ENCODE data around the gene ZFP3.
"Not testable (repeated sequence)": the region's sequence is repeated elsewhere in the genome, so short reads cannot be mapped to it uniquely, and the experiment has no call there.

The ZFP3 gene

GRCh38 chr17:5078106-5079028 lies at the start of gene ZFP3:
ZFP3 (plus strand) TSS chr17:5078467; CDS start chr17:5091505, 13,038 bp downstream.
- Histone ChIP-seq H3K4me3 (ENCODE audit: low read depth, low read length) (peak within 1 kb of the TSS; percentile 93), H3K27me3 (ENCODE audit: insufficient read depth, low read length) (no peaks in the 10 kb centered on the region), H2AFZ (ENCODE audit: low read length, unreplicated experiment) (peak within 1 kb of the TSS; percentile 92), H3K4me1 (ENCODE audit: control insufficient read depth, insufficient read depth, low read length, unreplicated experiment) (peaks cover 6% of the 10 kb centered on the region), H3K27ac (ENCODE audit: low read depth, low read length) (peak within 1 kb of the TSS; percentile 29; the same call in 1 of the 2 replicates), H3K36me3 (ENCODE audit: insufficient read depth, low read length) (peaks cover 12% of the 10 kb centered on the region), H3K79me2 (ENCODE audit: control insufficient read depth, insufficient read depth, low read length, unreplicated experiment) (peaks cover 10% of the 10 kb centered on the region)

GRCh38 chr17:5030168-5030567 lies 48.1 kb upstream of the ZFP3 start:
- not testable (repeated sequence) for H3K27me3 ChIP-seq (ENCODE audit: insufficient read depth, low read length); H3K79me2 ChIP-seq (ENCODE audit: control insufficient read depth, insufficient read depth, low read length, unreplicated experiment); H3K36me3 ChIP-seq (ENCODE audit: insufficient read depth, low read length); H3K27ac ChIP-seq (ENCODE audit: low read depth, low read length); H3K4me3 ChIP-seq (ENCODE audit: low read depth, low read length); H3K4me1 ChIP-seq (ENCODE audit: control insufficient read depth, insufficient read depth, low read length, unreplicated experiment); H2AFZ ChIP-seq (ENCODE audit: low read length, unreplicated experiment)

DNA sequence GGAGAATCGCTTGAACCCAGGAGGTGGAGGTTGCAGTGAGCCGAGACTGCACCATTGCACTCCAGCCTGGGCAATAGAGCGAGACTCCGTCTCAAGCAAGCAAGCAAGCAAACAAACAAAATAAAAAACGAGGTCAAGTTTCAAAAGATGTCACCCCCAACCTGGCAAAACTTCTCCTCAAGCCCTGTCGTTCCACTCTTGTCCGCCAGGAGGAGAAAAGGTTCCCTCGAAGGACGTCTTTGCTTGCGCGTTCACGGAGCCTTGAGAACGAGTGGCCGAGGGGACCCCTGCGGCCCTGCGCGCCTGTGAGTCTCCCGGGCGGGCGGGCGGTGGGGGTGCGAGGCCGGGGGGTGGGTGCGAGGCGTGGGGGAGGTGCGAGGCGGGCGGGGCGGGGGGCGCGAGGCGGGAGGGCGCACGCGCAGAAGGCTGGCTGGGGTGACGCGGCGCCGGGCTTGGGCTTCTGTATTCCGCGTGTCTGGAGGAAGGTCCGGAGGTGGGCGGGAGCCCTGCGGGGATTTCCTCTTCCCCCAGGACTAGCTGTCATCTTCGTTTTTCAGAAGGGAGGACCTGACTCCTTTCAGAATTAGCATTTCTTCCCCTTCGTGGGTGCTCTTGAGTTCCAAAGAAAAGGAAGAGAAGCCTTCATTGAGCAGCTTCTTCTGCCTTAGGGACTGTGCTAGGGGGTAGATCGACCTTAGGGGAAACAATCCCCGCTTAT lies 46.7 kb upstream of the ZFP3 start:
- H3K27ac ChIP-seq (ENCODE audit: low read depth, low read length), result no peak overlapping the region
- no peaks in the 10 kb centered on the region for H3K36me3 ChIP-seq (ENCODE audit: insufficient read depth, low read length)
- peak overlapping the region; percentile 71 for H3K4me3 ChIP-seq (ENCODE audit: low read depth, low read length)
- no peaks in the 10 kb centered on the region for H3K79me2 ChIP-seq (ENCODE audit: control insufficient read depth, insufficient read depth, low read length, unreplicated experiment)
- no peaks in the 10 kb centered on the region for H3K4me1 ChIP-seq (ENCODE audit: control insufficient read depth, insufficient read depth, low read length, unreplicated experiment)
- H3K27me3 ChIP-seq (ENCODE audit: insufficient read depth, low read length), result no peaks in the 10 kb centered on the region
- H2AFZ ChIP-seq (ENCODE audit: low read length, unreplicated experiment), result peak overlapping the region; percentile 76

DNA sequence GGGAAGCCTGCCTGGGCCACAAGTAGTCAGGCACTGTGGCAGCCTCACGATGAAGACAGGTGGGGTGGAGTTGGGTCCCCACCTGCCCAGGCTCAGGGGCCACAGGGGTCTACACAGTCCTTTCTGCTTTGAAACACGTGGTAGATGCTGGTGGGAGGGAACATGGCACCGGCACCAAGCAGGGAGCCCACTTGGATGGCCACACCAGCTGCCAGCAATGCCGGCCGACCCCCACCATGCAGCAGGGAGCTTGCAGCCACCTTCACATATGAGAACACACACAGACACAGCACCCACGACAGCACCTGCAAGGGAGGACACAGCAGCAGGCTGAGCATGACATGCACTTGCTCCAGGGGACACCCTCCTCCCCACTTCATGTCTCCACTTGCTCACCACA lies 45.4 kb upstream of the ZFP3 start:
- no peaks in the 10 kb centered on the region for H3K79me2 ChIP-seq (ENCODE audit: control insufficient read depth, insufficient read depth, low read length, unreplicated experiment)
- H3K4me3 ChIP-seq (ENCODE audit: low read depth, low read length), result no peak overlapping the region
- H3K36me3 ChIP-seq (ENCODE audit: insufficient read depth, low read length), result no peaks in the 10 kb centered on the region
- H3K27me3 ChIP-seq (ENCODE audit: insufficient read depth, low read length), result no peaks in the 10 kb centered on the region
- no peak overlapping the region for H3K27ac ChIP-seq (ENCODE audit: low read depth, low read length)
- no peak overlapping the region for H2AFZ ChIP-seq (ENCODE audit: low read length, unreplicated experiment)
- H3K4me1 ChIP-seq (ENCODE audit: control insufficient read depth, insufficient read depth, low read length, unreplicated experiment), result no peaks in the 10 kb centered on the region

- H3K4me3 ChIP-seq (ENCODE audit: low read depth, low read length), result no peak overlapping the region
- H3K27ac ChIP-seq (ENCODE audit: low read depth, low read length), result no peak overlapping the region
- H3K27me3 ChIP-seq (ENCODE audit: insufficient read depth, low read length), result no peaks in the 10 kb centered on the region
Observed at GRCh38 chr17:5033352-5034015, 44.8 kb upstream of the ZFP3 start.

DNA sequence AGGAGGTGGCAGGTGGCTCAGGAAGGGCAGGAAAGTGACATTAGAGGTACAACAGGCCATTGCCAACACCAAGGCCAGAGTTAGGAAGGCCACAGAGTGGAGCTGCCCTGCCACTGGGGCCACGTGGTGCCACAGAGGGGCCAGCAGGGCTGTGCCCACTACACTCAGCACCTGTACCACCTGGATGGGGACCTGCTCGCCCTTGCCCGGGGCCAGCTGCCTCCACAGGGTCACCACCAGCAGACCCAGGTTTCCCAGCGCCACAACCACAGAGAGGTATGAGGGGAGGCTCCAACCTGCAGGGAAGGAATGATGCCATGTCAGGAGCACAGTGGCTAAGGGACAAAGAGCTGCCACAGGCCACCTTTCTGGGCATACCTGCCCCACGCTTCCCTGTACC lies 44.2 kb upstream of the ZFP3 start:
- Histone ChIP-seq H2AFZ (ENCODE audit: low read length, unreplicated experiment) (no peak overlapping the region), H3K27ac (ENCODE audit: low read depth, low read length) (no peak overlapping the region), H3K36me3 (ENCODE audit: insufficient read depth, low read length) (no peaks in the 10 kb centered on the region), H3K27me3 (ENCODE audit: insufficient read depth, low read length) (no peaks in the 10 kb centered on the region), H3K4me1 (ENCODE audit: control insufficient read depth, insufficient read depth, low read length, unreplicated experiment) (no peaks in the 10 kb centered on the region), H3K79me2 (ENCODE audit: control insufficient read depth, insufficient read depth, low read length, unreplicated experiment) (no peaks in the 10 kb centered on the region), H3K4me3 (ENCODE audit: low read depth, low read length) (no peak overlapping the region)

More at GRCh38 chr17:5033352-5034015, 44.8 kb upstream of the ZFP3 start:
- H3K79me2 ChIP-seq (ENCODE audit: control insufficient read depth, insufficient read depth, low read length, unreplicated experiment), result no peaks in the 10 kb centered on the region
- no peak overlapping the region for H2AFZ ChIP-seq (ENCODE audit: low read length, unreplicated experiment)
- H3K4me1 ChIP-seq (ENCODE audit: control insufficient read depth, insufficient read depth, low read length, unreplicated experiment), result no peaks in the 10 kb centered on the region
- no peaks in the 10 kb centered on the region for H3K36me3 ChIP-seq (ENCODE audit: insufficient read depth, low read length)

GRCh38 chr17:5034651-5035050 lies 43.6 kb upstream of the ZFP3 start:
- Histone ChIP-seq H3K4me1 (ENCODE audit: control insufficient read depth, insufficient read depth, low read length, unreplicated experiment) (no peaks in the 10 kb centered on the region), H3K36me3 (ENCODE audit: insufficient read depth, low read length) (no peaks in the 10 kb centered on the region), H3K27ac (ENCODE audit: low read depth, low read length) (no peak overlapping the region), H3K79me2 (ENCODE audit: control insufficient read depth, insufficient read depth, low read length, unreplicated experiment) (no peaks in the 10 kb centered on the region), H2AFZ (ENCODE audit: low read length, unreplicated experiment) (no peak overlapping the region), H3K27me3 (ENCODE audit: insufficient read depth, low read length) (no peaks in the 10 kb centered on the region), H3K4me3 (ENCODE audit: low read depth, low read length) (no peak overlapping the region)

DNA sequence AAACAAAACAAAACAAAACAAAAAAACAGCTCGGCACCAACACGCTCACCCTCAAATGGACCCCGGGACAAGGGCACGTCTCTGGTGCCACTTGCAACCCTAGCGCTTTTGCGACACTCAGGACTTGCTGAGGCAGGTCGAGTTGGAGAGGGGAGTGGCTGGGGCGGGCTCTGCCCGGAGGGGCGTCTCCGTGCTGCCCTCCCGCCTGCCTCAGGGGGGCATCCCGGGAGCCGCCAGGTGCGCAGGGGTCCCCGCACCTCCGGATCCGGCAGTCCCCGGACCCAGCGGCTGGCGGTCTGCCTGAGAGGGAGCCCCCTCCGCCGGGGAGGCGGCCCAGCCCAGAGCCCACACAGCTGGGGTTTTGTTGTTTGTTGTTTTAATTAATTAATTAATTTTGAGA lies 43.0 kb upstream of the ZFP3 start, which contains the start of gene SLC52A1:
Gene SLC52A1 (minus strand): TSS at position 112 of the 400 bp plus-strand sequence. CDS start 820 bp downstream, outside the sequence.
- Histone ChIP-seq H3K79me2 (ENCODE audit: control insufficient read depth, insufficient read depth, low read length, unreplicated experiment) (no peaks in the 10 kb centered on the region), H3K27ac (ENCODE audit: low read depth, low read length) (no peak within 1 kb of the TSS), H3K36me3 (ENCODE audit: insufficient read depth, low read length) (no peaks in the 10 kb centered on the region), H3K4me3 (ENCODE audit: low read depth, low read length) (peak within 1 kb of the TSS; percentile 71), H3K27me3 (ENCODE audit: insufficient read depth, low read length) (no peaks in the 10 kb centered on the region), H3K4me1 (ENCODE audit: control insufficient read depth, insufficient read depth, low read length, unreplicated experiment) (no peaks in the 10 kb centered on the region), H2AFZ (ENCODE audit: low read length, unreplicated experiment) (no peak within 1 kb of the TSS)

DNA sequence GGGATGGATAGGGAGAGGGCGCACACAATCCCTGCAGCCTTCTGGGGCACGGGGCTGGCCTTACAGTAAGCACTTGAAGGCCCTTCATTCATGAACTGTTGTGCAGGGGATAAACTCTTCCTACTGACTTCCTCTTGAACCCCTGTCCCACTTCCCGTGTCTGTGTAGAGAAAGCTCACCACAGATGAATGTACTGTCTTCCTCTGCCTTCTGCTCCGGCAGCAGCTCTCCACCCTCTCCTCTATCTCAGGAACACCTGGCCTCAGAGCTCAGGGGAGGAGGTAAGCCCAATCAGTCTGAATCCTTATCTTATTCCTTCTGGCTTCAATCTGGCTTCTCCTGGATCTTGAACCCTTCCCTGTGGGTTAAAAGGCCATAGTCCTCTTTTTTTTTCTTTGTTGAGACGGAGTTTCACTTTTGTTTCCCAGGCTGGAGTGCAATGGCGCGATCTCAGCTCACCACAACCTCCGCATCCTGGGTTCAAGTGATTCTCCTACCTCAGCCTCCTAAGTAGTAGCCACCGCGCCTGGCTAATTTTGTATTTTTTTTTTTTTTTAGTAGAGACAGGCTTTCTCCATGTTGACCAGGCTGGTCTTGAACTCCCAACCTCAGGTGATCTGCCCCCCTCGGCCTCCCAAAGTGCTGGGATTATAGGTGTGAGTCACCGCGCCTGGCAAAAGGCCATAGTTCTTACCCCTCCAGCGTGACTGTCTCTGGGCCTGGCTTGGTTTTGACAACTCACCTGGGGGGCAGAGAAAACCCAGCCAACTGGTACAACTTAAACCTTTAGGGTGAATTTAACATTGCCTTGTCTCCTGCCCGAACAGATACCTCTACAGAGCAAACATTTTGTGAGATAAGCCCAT lies 35.9 kb upstream of the ZFP3 start:
- no peak overlapping the region for H2AFZ ChIP-seq (ENCODE audit: low read length, unreplicated experiment)
- H3K36me3 ChIP-seq (ENCODE audit: insufficient read depth, low read length), result no peaks in the 10 kb centered on the region
- no peaks in the 10 kb centered on the region for H3K27me3 ChIP-seq (ENCODE audit: insufficient read depth, low read length)
- H3K4me1 ChIP-seq (ENCODE audit: control insufficient read depth, insufficient read depth, low read length, unreplicated experiment), result no peaks in the 10 kb centered on the region
- H3K79me2 ChIP-seq (ENCODE audit: control insufficient read depth, insufficient read depth, low read length, unreplicated experiment), result no peaks in the 10 kb centered on the region
- H3K4me3 ChIP-seq (ENCODE audit: low read depth, low read length), result no peak overlapping the region
- H3K27ac ChIP-seq (ENCODE audit: low read depth, low read length), result no peak overlapping the region

GRCh38 chr17:5043524-5043923 lies 34.7 kb upstream of the ZFP3 start:
- H3K4me1 ChIP-seq (ENCODE audit: control insufficient read depth, insufficient read depth, low read length, unreplicated experiment), result no peaks in the 10 kb centered on the region
- H3K27ac ChIP-seq (ENCODE audit: low read depth, low read length), result no peak overlapping the region
- H3K79me2 ChIP-seq (ENCODE audit: control insufficient read depth, insufficient read depth, low read length, unreplicated experiment), result no peaks in the 10 kb centered on the region
- no peak overlapping the region for H2AFZ ChIP-seq (ENCODE audit: low read length, unreplicated experiment)
- no peak overlapping the region for H3K4me3 ChIP-seq (ENCODE audit: low read depth, low read length)
- no peaks in the 10 kb centered on the region for H3K36me3 ChIP-seq (ENCODE audit: insufficient read depth, low read length)
- no peaks in the 10 kb centered on the region for H3K27me3 ChIP-seq (ENCODE audit: insufficient read depth, low read length)
